Measurements from ENCODE around the gene KRTAP10-1. TPM values are rescaled to one million over a fixed set of nuclear protein-coding genes. Genes with fewer than 3 reads are reported as not detected.

Gene KRTAP10-1
- total RNA-seq = not detected in 2 replicates

GRCh38 chr21:44539991-44540666 is at the start of gene KRTAP10-1:
Gene KRTAP10-1 (minus strand): TSS chr21:44540195. CDS start chr21:44540150, 45 bp downstream.

GRCh38 chr21:44580231-44580821 is 40.3 kb upstream of the KRTAP10-1 start, which contains the start of gene KRTAP10-5:
Gene KRTAP10-5 (minus strand): TSS chr21:44580604. CDS start chr21:44580578, 26 bp downstream.

GRCh38 chr21:44573630-44574456 is 33.8 kb upstream of the KRTAP10-1 start, which contains the start of gene KRTAP10-4:
Gene KRTAP10-4 (plus strand): TSS chr21:44573729. CDS start chr21:44573759, 30 bp downstream.

GRCh38 chr21:44558695-44559094 is 18.7 kb upstream of the KRTAP10-1 start, which contains the start of gene KRTAP10-3:
Gene KRTAP10-3 (minus strand): TSS chr21:44558795. CDS start chr21:44558715, 80 bp downstream.

GRCh38 chr21:44551340-44551961 is 11.5 kb upstream of the KRTAP10-1 start, which contains the start of gene KRTAP10-2:
Gene KRTAP10-2 (minus strand): TSS chr21:44551505. CDS start chr21:44551458, 47 bp downstream.

Other genes with a start within 250 kb of the KRTAP10-1 start
- 235 and 327 TPM in 2 replicates for gene PFKL, start 240.1 kb downstream of the KRTAP10-1 start, total RNA-seq
- gene CFAP410, start 200.8 kb downstream of the KRTAP10-1 start, total RNA-seq = 4.9 and 6.5 TPM in 2 replicates
- gene TRPM2, start 186.6 kb downstream of the KRTAP10-1 start, total RNA-seq = 0.22 and 0.43 TPM in 2 replicates
- 0.86 and 0.98 TPM in 2 replicates for gene LRRC3, start 84.7 kb downstream of the KRTAP10-1 start, total RNA-seq
- gene KRTAP10-2, start 11.3 kb upstream of the KRTAP10-1 start, total RNA-seq = not detected in 2 replicates
- gene KRTAP10-3, start 18.6 kb upstream of the KRTAP10-1 start, total RNA-seq = not detected in 2 replicates
- gene KRTAP10-4, start 33.5 kb upstream of the KRTAP10-1 start, total RNA-seq = not detected in 2 replicates
- gene KRTAP10-5, start 40.4 kb upstream of the KRTAP10-1 start, total RNA-seq = not detected in 2 replicates
- gene KRTAP10-6, start 52.3 kb upstream of the KRTAP10-1 start, total RNA-seq = under 0.01 TPM in 1 of 2 replicates, not detected in the other
- gene KRTAP10-7, start 60.4 kb upstream of the KRTAP10-1 start, total RNA-seq = not detected in 2 replicates
- not detected in 2 replicates for gene KRTAP10-8, start 71.9 kb upstream of the KRTAP10-1 start, total RNA-seq
- not detected in 2 replicates for gene KRTAP10-9, start 86.9 kb upstream of the KRTAP10-1 start, total RNA-seq
- not detected in 2 replicates for gene KRTAP10-10, start 97.2 kb upstream of the KRTAP10-1 start, total RNA-seq
- gene KRTAP10-11, start 106.2 kb upstream of the KRTAP10-1 start, total RNA-seq = not detected in 2 replicates
- not detected in 2 replicates for gene KRTAP12-4, start 114.5 kb upstream of the KRTAP10-1 start, total RNA-seq
- gene KRTAP12-3, start 117.7 kb upstream of the KRTAP10-1 start, total RNA-seq = not detected in 2 replicates
- not detected in 2 replicates for gene KRTAP12-2, start 126.7 kb upstream of the KRTAP10-1 start, total RNA-seq
- not detected in 2 replicates for gene KRTAP12-1, start 142.0 kb upstream of the KRTAP10-1 start, total RNA-seq
- gene KRTAP10-12, start 157.0 kb upstream of the KRTAP10-1 start, total RNA-seq = not detected in 2 replicates
- gene TSPEAR, start 171.4 kb upstream of the KRTAP10-1 start, total RNA-seq = 0.26 and 0.54 TPM in 2 replicates

All from dermis lymphatic vessel endothelial cell (primary cell).